Chondrocyte (in vitro differentiated cells): ENCODE data around the gene KCNQ1. TPM values are rescaled to one million over a fixed set of nuclear protein-coding genes. Genes with fewer than 3 reads are reported as not detected.
A peak's percentile ranks its signal among the peaks of the same experiment; 100 is the strongest.

Source experiments
- DNase-seq: peaks from one replicate; pipeline ENCODE4 v3.0.0; 2021; ENCODE audit warnings: mixed read lengths, low spot score
- H3K27ac Mint-ChIP-seq: one replicate; pipeline ENCODE4 v1.8.0; 2021; ENCODE audit warnings: mild to moderate bottlenecking, moderate library complexity, mixed read lengths; ENCODE audit not compliant: unreplicated experiment
- H3K27me3 Mint-ChIP-seq: 2 replicates; pipeline ENCODE4 v1.8.0; 2021; ENCODE audit warnings: low read depth, mixed read lengths
- H3K36me3 Mint-ChIP-seq: 2 replicates; pipeline ENCODE4 v1.8.0; 2021; ENCODE audit warnings: low read depth, mixed read lengths
- H3K4me1 Mint-ChIP-seq: 2 replicates; pipeline ENCODE4 v1.8.0; 2021; ENCODE audit warnings: low read depth, mild to moderate bottlenecking, mixed read lengths
- H3K4me3 Mint-ChIP-seq: one replicate; pipeline ENCODE4 v1.8.0; 2021; ENCODE audit warnings: mild to moderate bottlenecking, moderate library complexity, mixed read lengths; ENCODE audit not compliant: unreplicated experiment
- H3K9me3 Mint-ChIP-seq: 2 replicates; pipeline ENCODE4 v1.8.0; 2021; ENCODE audit warnings: low read depth, mixed read lengths
- CTCF ChIP-seq: fragments of 200-600 bp; sonication (generic); IDR thresholded peaks from 2 replicates; pipeline ENCODE4 v1.5.0; 2021; ENCODE audit warnings: antibody characterized with exemption, mild to moderate bottlenecking, moderate library complexity
- total RNA-seq: library from RNA; stranded (reverse); gene quantifications from 3 replicates; pipeline ENCODE4 v1.2.1, GENCODE V29; 2021

KCNQ1 gene
- total RNA-seq, 1 donor from 2014 or later = not detected

- Mint-ChIP-seq H3K4me3 (no peak overlapping the region), H3K4me1 (peaks cover 2% of the 10 kb centered on the region), H3K27ac (no peak overlapping the region), H3K27me3 (no peaks in the 10 kb centered on the region), H3K9me3 (no peaks in the 10 kb centered on the region), H3K36me3 (peaks cover 1% of the 10 kb centered on the region)
- DNase-seq = peak; percentile 38
- no peak for TF ChIP-seq CTCF
Measured at GRCh38 chr11:2685051-2685450, 240.2 kb downstream of the KCNQ1 start.

- H3K9me3 Mint-ChIP-seq = no peaks in the 10 kb centered on the region
- H3K4me3 Mint-ChIP-seq = no peak overlapping the region
- peaks cover 3% of the 10 kb centered on the region for H3K36me3 Mint-ChIP-seq
- TF ChIP-seq CTCF = no peak
- no peak overlapping the region for H3K27ac Mint-ChIP-seq
- no peaks in the 10 kb centered on the region for H3K27me3 Mint-ChIP-seq
- H3K4me1 Mint-ChIP-seq = peaks cover 6% of the 10 kb centered on the region
- DNase-seq = peak; percentile 68
Measured at GRCh38 chr11:2685566-2686359, 241.0 kb downstream of the KCNQ1 start.

GRCh38 chr11:2686360-2687222 is 241.8 kb downstream of the KCNQ1 start:
- Mint-ChIP-seq H3K4me1 (peaks cover 8% of the 10 kb centered on the region), H3K27me3 (no peaks in the 10 kb centered on the region), H3K27ac (no peak overlapping the region), H3K36me3 (peaks cover 3% of the 10 kb centered on the region), H3K9me3 (no peaks in the 10 kb centered on the region), H3K4me3 (no peak overlapping the region)
- no peak for TF ChIP-seq CTCF
- DNase-seq = peak; percentile 54

- TF ChIP-seq CTCF = no peak
- Mint-ChIP-seq H3K4me3 (no peak overlapping the region), H3K9me3 (no peaks in the 10 kb centered on the region), H3K27me3 (no peaks in the 10 kb centered on the region), H3K4me1 (peaks cover 14% of the 10 kb centered on the region), H3K36me3 (peaks cover 6% of the 10 kb centered on the region), H3K27ac (no peak overlapping the region)
- peak; percentile 47 for DNase-seq
Measured at GRCh38 chr11:2687223-2687530, 242.4 kb downstream of the KCNQ1 start.

GRCh38 chr11:2687782-2688191 is 243.0 kb downstream of the KCNQ1 start:
- peaks cover 19% of the 10 kb centered on the region for H3K4me1 Mint-ChIP-seq
- peaks cover 6% of the 10 kb centered on the region for H3K36me3 Mint-ChIP-seq
- H3K9me3 Mint-ChIP-seq = no peaks in the 10 kb centered on the region
- H3K4me3 Mint-ChIP-seq = no peak overlapping the region
- peak; percentile 68 for DNase-seq
- no peaks in the 10 kb centered on the region for H3K27me3 Mint-ChIP-seq
- no peak overlapping the region for H3K27ac Mint-ChIP-seq
- TF ChIP-seq CTCF = no peak
